Activated CD4-positive, CD25-positive, alpha-beta regulatory T cell (primary cell): Measurements from ENCODE around the gene OPRM1.

Experiments
- DNase-seq, 4 experiments: peaks; one replicate each; lab custom pipeline; 2025; lab: John Stamatoyannopoulos, UW

OPRM1 gene

DNA sequence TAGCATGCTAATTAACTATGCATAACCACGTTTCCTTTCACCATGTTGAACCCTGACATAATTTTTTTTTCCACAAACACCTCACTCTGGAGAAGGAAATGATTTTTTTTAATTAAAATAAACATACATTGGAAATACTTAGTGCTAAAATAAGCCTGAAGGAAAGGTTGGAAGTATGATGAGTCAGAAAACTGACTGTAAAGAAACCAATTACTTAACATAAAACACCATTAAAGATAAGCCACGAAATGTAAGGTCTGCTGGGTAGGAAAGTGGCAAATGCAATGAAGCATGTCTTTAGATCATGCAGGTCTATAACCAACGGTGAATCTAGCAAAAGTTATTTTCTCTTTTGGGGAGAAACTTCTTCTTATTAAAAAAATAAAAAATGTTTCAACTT is 47.5 kb downstream of the OPRM1 start:
- DNase-seq, result no peak

DNA sequence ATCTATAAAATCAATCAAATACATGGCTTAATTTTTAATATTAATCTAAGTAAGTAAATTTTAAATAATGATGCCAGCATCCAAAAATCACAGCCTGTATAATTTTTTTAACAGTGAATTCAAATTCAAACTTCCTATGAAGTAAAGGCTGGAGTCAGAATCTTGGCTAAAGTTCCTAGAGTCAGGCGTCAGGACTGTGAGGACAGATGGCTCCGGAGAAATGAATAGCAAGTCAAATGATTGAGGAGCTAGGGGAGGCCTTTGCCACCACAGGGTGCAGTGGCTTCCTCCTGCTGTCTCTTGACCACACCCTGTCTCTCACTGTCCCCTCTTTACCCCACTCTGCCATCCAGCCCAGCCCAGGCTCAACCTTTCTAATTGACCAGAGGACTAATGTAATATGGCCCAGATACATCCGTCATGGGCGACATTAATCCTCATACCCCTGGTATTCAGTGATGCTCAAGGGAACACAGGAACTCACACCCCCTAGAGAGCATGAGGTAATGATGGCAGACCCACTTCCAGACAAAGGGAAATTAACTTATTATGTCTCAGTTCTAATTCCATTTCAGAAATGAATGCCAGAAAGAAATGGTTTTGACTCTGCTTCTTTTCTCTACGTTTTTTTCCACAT is 53.4 kb downstream of the OPRM1 start:
- no peak for DNase-seq

DNA sequence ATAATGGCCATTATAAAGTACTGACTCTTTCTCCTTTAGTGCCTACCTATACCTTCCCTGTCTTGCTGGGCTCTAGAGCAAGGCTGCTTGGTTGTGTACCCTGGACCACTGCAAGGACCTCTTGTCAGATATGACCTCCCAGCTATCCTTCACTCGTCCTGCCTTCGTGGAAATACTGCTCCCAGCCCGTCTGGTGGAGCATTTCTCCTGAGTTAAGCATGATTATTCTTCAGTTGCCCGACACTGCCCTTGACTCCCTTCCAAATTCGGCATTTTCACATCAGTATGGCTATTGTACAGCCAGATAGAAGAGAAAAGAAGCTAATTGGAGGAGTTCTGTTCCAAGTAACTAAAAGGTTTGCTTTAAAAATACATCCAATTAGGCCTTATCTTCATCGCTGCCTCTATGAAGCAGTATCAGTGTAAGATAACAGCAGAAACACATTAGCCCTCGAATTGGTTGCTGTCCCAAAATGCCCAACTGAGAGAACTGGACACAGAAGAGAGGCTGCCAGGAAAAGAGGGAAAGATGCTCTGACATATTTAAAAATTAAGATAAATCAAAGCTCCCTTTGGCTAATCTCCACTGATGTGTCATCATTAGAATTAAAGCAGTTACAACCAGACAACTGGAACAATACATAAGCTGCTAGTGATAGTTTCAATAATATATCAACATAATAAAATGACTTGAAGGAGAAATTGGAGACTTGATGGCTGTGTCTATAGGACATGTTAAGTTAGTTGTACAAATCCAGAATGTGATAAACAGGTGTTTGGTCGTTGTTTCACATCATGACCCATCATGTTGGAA is 54.4 kb downstream of the OPRM1 start:
- DNase-seq, result no peak

DNA sequence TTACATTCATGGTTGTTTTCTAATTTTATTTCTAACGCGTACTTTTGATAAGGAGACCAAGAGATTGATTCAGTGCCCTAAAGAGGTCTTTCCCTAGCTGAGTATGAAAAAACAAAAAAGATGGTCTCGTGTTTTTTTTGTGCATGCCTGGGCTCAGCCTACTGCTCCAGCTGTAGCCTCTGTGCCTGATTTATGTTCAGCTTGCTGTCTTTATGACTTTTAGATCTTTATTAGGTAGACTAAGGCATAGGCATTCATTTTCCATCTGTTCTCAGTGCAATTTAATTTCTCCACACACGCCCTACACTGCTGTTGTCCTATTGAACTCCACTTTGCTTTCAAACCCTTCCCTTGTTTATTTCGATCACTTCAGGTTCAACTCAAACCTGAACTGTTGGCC is 56.5 kb downstream of the OPRM1 start:
- no peak for DNase-seq

DNA sequence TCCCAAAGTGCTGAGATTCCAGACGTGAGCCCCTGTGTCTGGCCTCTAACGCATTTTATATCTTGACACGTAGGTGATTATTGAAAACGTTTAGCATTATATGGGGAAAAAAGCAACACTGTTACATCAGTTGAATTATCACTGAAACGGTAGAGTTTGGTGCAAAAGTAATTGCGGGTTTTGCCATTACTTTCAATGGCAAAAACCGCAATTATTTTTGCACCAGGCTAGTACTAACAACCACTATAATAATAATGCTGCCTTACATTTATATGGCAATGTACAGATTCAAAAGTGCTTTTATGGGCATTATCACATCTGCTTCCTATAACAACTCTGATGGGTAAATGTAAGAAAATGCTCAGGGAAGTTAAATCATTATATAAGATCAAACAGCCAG is 57.3 kb downstream of the OPRM1 start:
- DNase-seq, result no peak

- no peak for DNase-seq
These were observed 57.8 kb downstream of the OPRM1 start for GRCh38 chr6:154096834-154097233.

- DNase-seq, result no peak
These were observed 60.2 kb downstream of the OPRM1 start for GRCh38 chr6:154099211-154099610.

DNA sequence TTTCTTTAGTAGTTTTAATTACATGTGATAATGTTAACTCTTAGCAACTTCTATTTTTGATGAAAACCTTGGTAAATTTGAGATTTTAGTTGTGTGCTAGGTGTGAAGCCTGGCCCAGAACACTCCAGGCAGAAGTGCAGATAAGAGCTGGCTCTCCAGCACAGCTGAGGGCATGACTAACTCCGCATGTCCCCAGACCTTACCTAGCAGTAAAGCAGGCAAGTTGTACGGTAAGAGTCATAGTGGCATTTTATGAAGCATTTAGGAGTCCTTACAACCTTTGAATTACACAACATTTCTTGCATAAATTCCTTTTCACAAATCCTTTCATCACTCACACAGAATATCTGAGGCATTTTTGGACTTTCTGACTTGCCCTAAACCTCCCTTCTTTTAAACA is 67.2 kb downstream of the OPRM1 start:
- DNase-seq, result no peak

DNA sequence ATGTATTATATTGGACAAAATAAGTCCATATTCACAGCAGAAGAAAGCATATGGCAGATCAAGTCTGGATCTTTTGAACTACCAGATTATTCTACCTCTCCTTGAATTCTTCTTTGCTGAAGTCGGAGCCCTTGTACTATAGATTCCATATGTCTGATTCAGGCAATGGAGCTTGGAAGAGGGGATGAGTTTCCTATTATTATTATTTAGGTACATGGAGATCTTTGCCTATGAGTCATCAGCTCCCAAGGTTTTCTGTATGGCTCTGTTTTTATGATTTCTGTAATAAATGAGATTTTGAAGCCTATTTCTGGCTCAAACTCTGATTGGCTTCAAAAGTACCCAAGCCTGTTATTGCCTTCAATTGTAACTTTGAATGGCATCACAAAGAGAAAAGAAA is 72.0 kb downstream of the OPRM1 start:
- no peak for DNase-seq

DNA sequence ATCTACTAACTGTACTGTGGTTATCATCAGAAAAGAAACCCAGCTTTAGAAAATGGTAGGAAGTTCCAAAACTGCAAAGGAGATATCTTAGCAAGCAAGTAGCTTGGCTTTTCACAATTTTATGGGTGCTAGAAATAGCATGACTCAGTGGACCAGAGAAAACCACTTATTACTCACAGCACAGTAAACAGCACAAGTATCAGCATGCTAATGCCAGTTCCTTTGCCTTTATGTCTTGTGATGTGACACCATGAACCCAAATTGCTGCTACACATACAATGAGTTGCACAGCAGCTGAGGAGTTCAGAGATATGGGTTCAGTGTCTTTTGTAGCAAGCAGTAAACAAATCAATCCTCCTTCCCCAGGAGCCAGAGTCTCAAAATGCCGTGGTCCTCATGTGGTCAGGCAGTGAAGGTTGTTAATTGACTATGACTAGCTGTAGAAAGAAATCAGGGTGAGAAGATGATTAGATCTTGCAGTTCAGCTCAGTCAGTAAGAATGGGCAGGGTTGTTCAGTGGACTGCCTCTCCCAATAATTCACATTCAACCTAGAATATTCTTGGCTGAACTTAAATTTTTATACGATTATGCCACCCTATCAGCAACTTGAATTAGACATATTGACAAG is 73.3 kb downstream of the OPRM1 start:
- no peak for DNase-seq

DNA sequence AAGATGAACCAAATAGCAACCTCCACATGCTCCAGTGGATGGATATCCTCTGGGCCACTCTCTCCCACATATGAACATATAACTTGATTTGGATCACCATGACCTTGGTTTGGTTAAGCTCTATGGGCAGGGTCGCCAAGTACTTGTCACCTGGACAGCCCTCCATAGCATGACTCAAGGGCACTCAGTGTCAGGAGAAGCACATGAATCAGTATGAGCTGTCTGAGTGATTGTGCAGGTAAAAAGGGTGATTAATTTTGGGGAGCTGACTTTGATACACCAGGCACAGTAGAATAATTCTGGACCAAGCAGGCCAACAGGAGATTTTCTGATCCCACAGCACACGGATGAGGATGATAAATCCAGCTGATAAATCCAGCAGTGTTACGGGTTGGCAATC is 74.4 kb downstream of the OPRM1 start:
- DNase-seq, result no peak

DNA sequence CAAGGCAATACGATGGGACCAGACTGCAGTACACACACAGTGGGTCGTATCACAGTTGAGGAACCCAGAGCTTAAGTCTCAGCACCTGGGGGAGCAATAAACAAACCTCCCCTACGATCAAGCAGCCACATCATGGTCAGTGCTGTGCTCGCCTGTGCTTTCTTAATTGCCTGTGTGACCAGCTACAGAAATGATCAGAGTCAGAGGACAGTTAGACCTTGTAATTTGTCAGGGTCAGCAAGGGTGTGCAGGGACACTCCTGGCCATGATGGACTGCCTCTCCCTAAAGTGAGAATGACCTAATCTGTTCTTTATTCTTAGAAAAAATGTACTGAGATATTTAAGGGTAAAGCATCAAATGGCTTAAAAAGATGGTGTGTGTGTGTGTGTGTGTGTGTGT is 78.4 kb downstream of the OPRM1 start:
- no peak for DNase-seq

DNA sequence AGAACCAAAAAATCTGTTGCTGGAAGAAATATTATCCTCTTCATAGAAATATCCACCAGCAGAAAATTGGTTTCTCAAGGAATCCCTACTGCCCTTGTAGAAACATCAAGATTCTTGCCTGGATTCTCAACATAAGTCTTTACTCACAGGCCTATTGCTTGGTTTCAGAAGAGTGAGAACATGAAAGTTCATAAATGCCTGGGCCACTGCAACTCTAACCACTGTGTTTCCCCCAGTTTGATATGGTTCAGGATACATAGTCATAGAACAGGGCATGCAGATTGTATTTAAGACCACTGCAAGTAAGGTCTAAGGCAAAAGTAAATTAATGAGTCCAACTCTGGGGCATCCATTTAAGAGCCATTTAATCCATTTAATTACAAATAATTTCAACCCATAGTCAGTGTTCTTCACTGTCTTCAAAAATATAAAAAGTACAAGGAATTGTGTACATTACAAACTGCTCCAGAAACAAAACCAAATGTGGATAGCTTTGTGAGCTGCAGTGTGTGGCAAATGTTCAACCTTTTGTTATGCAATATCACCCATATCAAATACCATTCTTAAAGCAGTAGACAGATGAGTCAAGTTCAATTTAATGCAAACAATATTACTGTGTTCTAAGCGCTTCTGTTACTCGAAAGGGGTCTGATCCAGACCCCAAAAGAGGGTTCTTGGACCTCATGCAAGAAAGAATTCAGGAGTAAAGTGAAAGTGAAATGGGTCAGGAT is 83.3 kb downstream of the OPRM1 start:
- no peak for DNase-seq

GRCh38 chr6:154123155-154123956 is 84.3 kb downstream of the OPRM1 start:
- no peak for DNase-seq

- DNase-seq, result no peak
These were observed 86.4 kb downstream of the OPRM1 start for GRCh38 chr6:154125421-154125820.

GRCh38 chr6:154127657-154128056 is 88.6 kb downstream of the OPRM1 start:
- no peak for DNase-seq

- DNase-seq, result no peak
These were observed 95.6 kb downstream of the OPRM1 start for GRCh38 chr6:154134471-154135147.

DNA sequence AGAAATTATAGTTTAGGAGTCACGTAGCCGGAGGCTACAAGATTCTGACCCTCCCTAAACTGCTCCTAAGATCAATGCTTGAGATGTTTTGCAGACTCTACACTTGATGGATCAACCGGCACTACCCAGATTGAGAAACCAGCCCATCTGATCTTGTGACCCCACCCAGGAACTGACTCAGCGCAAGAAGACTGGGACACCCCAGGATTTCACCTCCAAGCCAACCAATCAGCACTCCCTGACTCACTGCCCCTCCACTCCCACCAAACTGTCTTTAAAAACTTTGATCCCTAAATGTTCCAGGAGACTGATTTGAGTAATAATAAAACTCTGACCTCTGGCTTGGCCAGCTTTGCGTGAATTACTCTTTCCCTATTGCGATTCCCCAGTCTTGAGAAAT is 99.8 kb downstream of the OPRM1 start:
- no peak for DNase-seq

DNA sequence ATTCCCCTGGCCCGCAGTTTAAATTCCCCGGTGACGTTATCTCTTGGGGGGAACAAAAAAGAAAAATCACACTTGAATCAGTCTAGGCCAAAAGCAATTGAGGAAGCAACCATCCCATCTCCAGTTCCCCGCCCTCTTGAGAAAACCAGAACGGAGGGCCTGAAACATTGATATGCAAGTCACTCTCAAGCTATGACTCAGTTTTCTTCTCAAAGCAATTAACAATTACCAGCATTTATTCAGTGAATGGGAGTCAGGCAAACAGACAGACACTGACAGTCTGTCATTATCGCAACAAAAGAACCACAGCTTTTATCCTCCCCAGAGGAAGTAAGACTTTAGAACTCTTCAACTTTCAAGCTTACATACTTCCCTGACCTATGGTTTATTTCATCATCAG is 100.9 kb downstream of the OPRM1 start:
- DNase-seq, result no peak

- DNase-seq, result no peak
These were observed 101.7 kb downstream of the OPRM1 start for GRCh38 chr6:154140743-154141142.

DNA sequence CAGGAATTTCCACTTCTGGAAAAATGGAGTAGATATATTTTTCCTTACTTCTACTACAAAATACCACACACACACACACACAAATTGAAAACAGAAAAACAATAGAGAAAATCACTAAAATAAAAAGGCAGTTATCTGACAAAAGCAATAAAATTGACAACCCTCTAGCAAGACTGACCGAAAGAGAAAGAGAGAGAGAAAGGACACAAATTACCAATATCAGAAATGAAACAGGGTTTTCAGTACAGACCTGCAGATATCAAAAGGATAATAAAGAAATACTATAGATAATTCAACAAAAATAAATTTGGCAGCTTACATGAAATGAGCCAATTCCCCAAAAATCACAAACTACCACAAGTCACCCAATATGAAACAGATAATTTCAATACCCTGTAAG is 104.7 kb downstream of the OPRM1 start:
- no peak for DNase-seq
